Measurements from ENCODE around the gene KAZALD1. TPM values are rescaled to one million over a fixed set of nuclear protein-coding genes. Genes with fewer than 3 reads are reported as not detected.
A peak's percentile ranks its signal among the peaks of the same experiment; 100 is the strongest.

KAZALD1 gene
- total RNA-seq, 1 donor from 2014 or later, result 8.1 TPM

GRCh38 chr10:101065481-101066145, 3.8 kb downstream of the KAZALD1 start:
- H3K27me3 ChIP-seq (ENCODE audit: insufficient read depth, low read length), result peaks cover 4% of the 10 kb centered on the region
- H3K9me3 ChIP-seq (ENCODE audit: insufficient read depth, low read depth, low read length), result no peaks in the 10 kb centered on the region
- no peak overlapping the region for H3K27ac Mint-ChIP-seq (ENCODE audit: unreplicated experiment)

GRCh38 chr10:101066146-101066895, 4.5 kb downstream of the KAZALD1 start:
- Histone ChIP-seq H3K9ac (ENCODE audit: low read length) (peak overlapping the region; percentile 44), H3K27ac (ENCODE audit: low read depth, low read length) (no peak overlapping the region), H3K4me2 (ENCODE audit: low read length) (peak overlapping the region; percentile 95), H3K36me3 (ENCODE audit: insufficient read depth, low read length) (no peaks in the 10 kb centered on the region), H3K4me1 (ENCODE audit: insufficient read depth, low read length) (peaks cover 42% of the 10 kb centered on the region), H3K27me3 (ENCODE audit: insufficient read depth, low read length) (peaks cover 4% of the 10 kb centered on the region), H3K4me3 (ENCODE audit: insufficient read depth, low read depth, low read length) (peak overlapping the region; percentile 60), H3K79me2 (ENCODE audit: insufficient read depth, low read length) (no peaks in the 10 kb centered on the region), H4K20me1 (ENCODE audit: insufficient read depth, low read length) (no peaks in the 10 kb centered on the region), H2AFZ (ENCODE audit: low read depth, low read length) (peak overlapping the region; percentile 79), H3K9me3 (ENCODE audit: insufficient read depth, low read depth, low read length) (no peaks in the 10 kb centered on the region)
- Mint-ChIP-seq H3K4me1 (ENCODE audit: low read depth, unreplicated experiment) (peaks cover 12% of the 10 kb centered on the region), H3K9me3 (ENCODE audit: unreplicated experiment) (no peaks in the 10 kb centered on the region), H3K4me3 (ENCODE audit: unreplicated experiment) (peak overlapping the region; percentile 68), H3K36me3 (ENCODE audit: low read depth, unreplicated experiment) (peaks cover 5% of the 10 kb centered on the region), H3K27ac (ENCODE audit: unreplicated experiment) (peak overlapping the region; percentile 53), H3K27me3 (ENCODE audit: low read depth, unreplicated experiment) (peaks cover 32% of the 10 kb centered on the region)
- TF ChIP-seq EZH2 (IDR thresholded peaks at IDR 0.05; ENCODE audit: insufficient read depth, low read length), result no peak
- peak; percentile 20 for TF ChIP-seq CTCF (IDR thresholded peaks at IDR 0.05; ENCODE audit: insufficient read depth, low read depth, low read length)
- FAIRE-seq, result no peak
- DNase-seq (ENCODE audit: low read depth), result no peak

More at GRCh38 chr10:101065481-101066145, 3.8 kb downstream of the KAZALD1 start:
- no peak overlapping the region for H3K4me3 ChIP-seq (ENCODE audit: insufficient read depth, low read depth, low read length)
- TF ChIP-seq CTCF (IDR thresholded peaks at IDR 0.05; ENCODE audit: insufficient read depth, low read depth, low read length) (no peak), EZH2 (IDR thresholded peaks at IDR 0.05; ENCODE audit: insufficient read depth, low read length) (no peak)
- no peak for FAIRE-seq
- H3K4me1 ChIP-seq (ENCODE audit: insufficient read depth, low read length), result peaks cover 45% of the 10 kb centered on the region
- H3K36me3 ChIP-seq (ENCODE audit: insufficient read depth, low read length), result no peaks in the 10 kb centered on the region
- H3K9ac ChIP-seq (ENCODE audit: low read length), result peak overlapping the region; percentile 44
- peaks cover 30% of the 10 kb centered on the region for H3K27me3 Mint-ChIP-seq (ENCODE audit: low read depth, unreplicated experiment)
- peak overlapping the region; percentile 68 for H3K4me3 Mint-ChIP-seq (ENCODE audit: unreplicated experiment)
- H3K4me1 Mint-ChIP-seq (ENCODE audit: low read depth, unreplicated experiment), result peaks cover 12% of the 10 kb centered on the region
- no peak overlapping the region for H3K27ac ChIP-seq (ENCODE audit: low read depth, low read length)
- no peaks in the 10 kb centered on the region for H3K79me2 ChIP-seq (ENCODE audit: insufficient read depth, low read length)
- peaks cover 5% of the 10 kb centered on the region for H3K36me3 Mint-ChIP-seq (ENCODE audit: low read depth, unreplicated experiment)
- no peaks in the 10 kb centered on the region for H3K9me3 Mint-ChIP-seq (ENCODE audit: unreplicated experiment)
- H3K4me2 ChIP-seq (ENCODE audit: low read length), result peak overlapping the region; percentile 95
- no peak for DNase-seq (ENCODE audit: low read depth)
- H4K20me1 ChIP-seq (ENCODE audit: insufficient read depth, low read length), result no peaks in the 10 kb centered on the region
- peak overlapping the region; percentile 79 for H2AFZ ChIP-seq (ENCODE audit: low read depth, low read length)

Measured in astrocyte (in vitro differentiated cells and primary cell).